H1 (cell line): ENCODE results near the gene MRPL36.

Experiments used
- EP300 ChIP-seq, 2 experiments: IDR thresholded peaks; 1 replicate in 1 of 2; 2 replicates in 1 of 2; pipeline ENCODE4 v1.6.1; 2011 to 2012; ENCODE audit warnings: low read depth in 2 of 2, low read length in 2 of 2, mild to moderate bottlenecking in 2 of 2, borderline replicate concordance in 1 of 2, inconsistent platforms in 1 of 2, moderate library complexity in 1 of 2
- JUN ChIP-seq: IDR thresholded peaks from 2 replicates; pipeline ENCODE4 v1.6.1; 2011; ENCODE audit warnings: low read depth, mild to moderate bottlenecking, improper control_type of control experiment, low read length
- POLR2A ChIP-seq, 2 experiments: IDR thresholded peaks; 1 replicate in 1 of 2; 2 replicates in 1 of 2; pipeline ENCODE4 v1.6.1; 2011; ENCODE audit warnings: low read depth in 2 of 2, low read length in 2 of 2, mild to moderate bottlenecking in 2 of 2; ENCODE audit errors: control extremely low read depth in 1 of 2
- POLR2AphosphoS5 ChIP-seq: IDR thresholded peaks from 2 replicates; pipeline ENCODE4 v1.6.1; 2011; ENCODE audit warnings: low read depth, low read length
- TF ChIP-seq, protein P1 (sequence below), 3 experiments: IDR thresholded peaks; 1 replicate in 2 of 3; 2 replicates in 1 of 3; pipeline versions ENCODE4 v1.5.1 to v1.6.1; 2011; ENCODE audit warnings: low read length in 3 of 3, mild to moderate bottlenecking in 3 of 3, inconsistent platforms in 2 of 3, low read depth in 1 of 3, moderate library complexity in 1 of 3; ENCODE audit not compliant: insufficient read depth in 1 of 3; ENCODE audit errors: control extremely low read depth in 1 of 3
- TF ChIP-seq, protein P2 (sequence below): IDR thresholded peaks from 2 replicates; pipeline ENCODE4 v1.6.1; 2012; ENCODE audit warnings: inconsistent platforms

DNA sequence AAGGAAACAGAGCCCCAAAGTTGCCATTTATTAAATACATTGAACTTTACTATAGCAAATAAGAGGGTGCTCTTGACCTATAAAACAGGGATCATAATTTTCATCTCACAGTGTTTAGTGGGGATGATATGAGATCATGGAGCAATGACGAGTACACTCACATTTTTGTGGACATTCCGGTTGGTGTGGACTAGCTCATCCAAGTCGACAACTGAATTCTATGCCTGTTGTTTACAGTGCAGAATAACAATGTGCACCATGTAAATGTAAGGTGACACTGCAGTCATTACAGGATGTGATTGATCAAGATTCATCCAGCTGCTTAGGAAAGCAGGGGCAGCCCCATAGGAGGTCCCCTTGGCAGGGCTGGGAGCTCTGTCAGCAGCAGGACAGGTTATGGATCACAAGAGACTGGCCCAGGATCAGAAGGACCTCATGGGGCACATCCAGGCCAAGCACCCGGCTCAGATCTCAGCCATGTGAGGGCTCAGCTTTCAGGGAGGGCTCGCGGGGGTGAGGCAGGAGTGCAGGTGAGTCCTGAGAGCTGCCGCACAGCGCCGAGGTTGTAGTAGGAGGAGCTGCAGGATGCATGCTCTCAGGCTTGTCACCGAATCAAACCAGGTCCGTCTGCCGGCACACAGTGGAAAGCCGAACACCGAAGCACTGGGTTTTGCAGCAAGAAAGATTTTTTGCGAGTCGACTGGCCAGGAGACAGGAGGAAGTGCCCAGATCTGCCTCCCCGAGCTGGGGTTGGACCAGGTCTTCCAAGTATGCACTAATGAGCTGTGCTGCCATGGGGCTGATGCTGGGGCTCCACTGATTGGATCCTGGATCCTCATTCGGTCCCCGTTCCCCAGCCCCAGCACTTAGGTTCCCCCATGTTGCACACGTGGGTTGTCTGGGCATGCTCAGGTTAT lies 28.2 kb downstream of the MRPL36 start:
- TF ChIP-seq, protein P1, sequence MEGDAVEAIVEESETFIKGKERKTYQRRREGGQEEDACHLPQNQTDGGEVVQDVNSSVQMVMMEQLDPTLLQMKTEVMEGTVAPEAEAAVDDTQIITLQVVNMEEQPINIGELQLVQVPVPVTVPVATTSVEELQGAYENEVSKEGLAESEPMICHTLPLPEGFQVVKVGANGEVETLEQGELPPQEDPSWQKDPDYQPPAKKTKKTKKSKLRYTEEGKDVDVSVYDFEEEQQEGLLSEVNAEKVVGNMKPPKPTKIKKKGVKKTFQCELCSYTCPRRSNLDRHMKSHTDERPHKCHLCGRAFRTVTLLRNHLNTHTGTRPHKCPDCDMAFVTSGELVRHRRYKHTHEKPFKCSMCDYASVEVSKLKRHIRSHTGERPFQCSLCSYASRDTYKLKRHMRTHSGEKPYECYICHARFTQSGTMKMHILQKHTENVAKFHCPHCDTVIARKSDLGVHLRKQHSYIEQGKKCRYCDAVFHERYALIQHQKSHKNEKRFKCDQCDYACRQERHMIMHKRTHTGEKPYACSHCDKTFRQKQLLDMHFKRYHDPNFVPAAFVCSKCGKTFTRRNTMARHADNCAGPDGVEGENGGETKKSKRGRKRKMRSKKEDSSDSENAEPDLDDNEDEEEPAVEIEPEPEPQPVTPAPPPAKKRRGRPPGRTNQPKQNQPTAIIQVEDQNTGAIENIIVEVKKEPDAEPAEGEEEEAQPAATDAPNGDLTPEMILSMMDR (IDR thresholded peaks at IDR 0.05; ENCODE audit: control extremely low read depth in 1 of 3, insufficient read depth in 1 of 3, low read depth in 1 of 3, low read length in 3 of 3): no peak
- no peak for TF ChIP-seq POLR2A (IDR thresholded peaks at IDR 0.05; ENCODE audit: control extremely low read depth in 1 of 2, low read depth in 2 of 2, low read length in 2 of 2)
- TF ChIP-seq, protein P2, sequence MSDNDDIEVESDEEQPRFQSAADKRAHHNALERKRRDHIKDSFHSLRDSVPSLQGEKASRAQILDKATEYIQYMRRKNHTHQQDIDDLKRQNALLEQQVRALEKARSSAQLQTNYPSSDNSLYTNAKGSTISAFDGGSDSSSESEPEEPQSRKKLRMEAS: no peak
- no peak for TF ChIP-seq EP300 (IDR thresholded peaks at IDR 0.05; ENCODE audit: borderline replicate concordance in 1 of 2, low read depth in 2 of 2, low read length in 2 of 2)
- no peak for TF ChIP-seq JUN
- TF ChIP-seq POLR2AphosphoS5: no peak
